ENCODE results near the gene CCDC33. TPM values are rescaled to one million over a fixed set of nuclear protein-coding genes. Genes with fewer than 3 reads are reported as not detected.

Gene CCDC33
- total and polyA plus RNA-seq, 2 donors (not counting 1 experiment from before 2014, with no cell fraction given) = not detected

GRCh38 chr15:74263466-74263865 is 27.3 kb downstream of the CCDC33 start:
- H3K4me1 ChIP-seq (ENCODE audit: control insufficient read depth in 2 of 2, insufficient read depth in 2 of 2, low read length in 2 of 2) = no peaks in the 10 kb centered on the region
- no peak for DNase-seq
- no peak for ATAC-seq (ENCODE audit: low read depth)
- no peak overlapping the region for H3K27ac ChIP-seq (ENCODE audit: low read length in 2 of 2)
- intact Hi-C loops (cut with micrococcal nuclease) = no loop called here
- Mint-ChIP-seq H3K27me3 (peaks cover 50% of the 10 kb centered on the region), H3K27ac (no peak overlapping the region), H3K9me3 (ENCODE audit: insufficient read depth) (no peaks in the 10 kb centered on the region), H3K4me3 (no peak overlapping the region), H3K4me1 (no peaks in the 10 kb centered on the region)
- ChIA-PET CTCF (no interaction called here), POLR2A (interaction anchor here (0.6 kb wide), 1 partner anchor 340 kb away, joined by 4 read pairs; no protein-coding TSS in a partner anchor)
- TF ChIP-seq EZH2 (IDR thresholded peaks at IDR 0.05; ENCODE audit: borderline replicate concordance, insufficient read depth, low read depth, low read length, poor library complexity, severe bottlenecking) = no peak
- TF ChIP-seq CTCF (IDR thresholded peaks at IDR 0.05) = no peak
- no peaks in the 10 kb centered on the region for H3K36me3 ChIP-seq (replicated peaks in 1 of 2; ENCODE audit: control extremely low read depth in 1 of 2, control insufficient read depth in 1 of 2, extremely low read depth in 1 of 2, insufficient read depth in 2 of 2, low read length in 1 of 2)
- H2AFZ ChIP-seq (ENCODE audit: insufficient read depth, low read depth, low read length, poor library complexity, severe bottlenecking) = no peak overlapping the region
- H3K9ac ChIP-seq (ENCODE audit: low read length) = no peak overlapping the region
- H3K4me3 ChIP-seq (ENCODE audit: control extremely low read depth in 1 of 5, extremely low read depth in 1 of 5, insufficient read depth in 1 of 5, low read depth in 2 of 5, low read length in 4 of 5) = no peak overlapping the region
- no peaks in the 10 kb centered on the region for H3K79me2 ChIP-seq (ENCODE audit: control insufficient read depth, insufficient read depth, low read length)
- WGBS (ENCODE audit: insufficient coverage) = 75% methylated on average over 5 of the region's 5 CpGs
- H4K20me1 ChIP-seq (ENCODE audit: control insufficient read depth, insufficient read depth, low read length, poor library complexity, severe bottlenecking) = no peaks in the 10 kb centered on the region
- peaks cover 0 to 2% (median 0%) of the 10 kb centered on the region in 3 donors for H3K9me3 ChIP-seq (ENCODE audit: control extremely low read depth in 1 of 3, control insufficient read depth in 2 of 3, insufficient read depth in 1 of 3, low read length in 2 of 3)
- H3K4me2 ChIP-seq (replicated peaks; ENCODE audit: low read depth, low read length, poor library complexity, severe bottlenecking) = no peak overlapping the region
- H3K27me3 ChIP-seq (replicated peaks in 1 of 4; ENCODE audit: control extremely low read depth in 1 of 4, control insufficient read depth in 3 of 4, insufficient read depth in 4 of 4, low read length in 3 of 4) = peaks cover 0 to 6% (median 0%) of the 10 kb centered on the region in 4 experiments

DNA sequence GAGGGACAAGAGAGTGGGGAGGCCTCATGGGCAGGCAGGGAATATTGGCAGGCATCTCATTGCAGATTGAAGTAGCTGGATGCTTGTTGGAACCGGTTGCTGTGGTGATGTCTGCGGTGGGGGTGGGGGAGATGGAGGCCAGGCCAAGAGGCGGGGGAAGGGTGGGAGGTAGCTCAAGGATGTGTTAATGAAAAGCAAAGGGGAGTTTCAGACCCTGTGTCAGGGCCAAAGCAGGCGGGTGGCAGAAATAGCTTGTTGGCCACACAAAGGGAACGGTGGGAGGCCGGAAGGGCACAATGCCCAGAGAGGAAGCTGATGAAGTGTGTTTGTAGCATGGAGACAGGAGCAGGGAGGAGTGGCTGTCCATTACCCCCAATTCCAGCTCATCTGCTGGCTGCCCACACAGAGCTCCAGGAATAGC is 28.0 kb downstream of the CCDC33 start:
- intact Hi-C loops (cut with micrococcal nuclease) = no loop called here
- Histone ChIP-seq H3K4me3 (ENCODE audit: control extremely low read depth in 1 of 5, extremely low read depth in 1 of 5, insufficient read depth in 1 of 5, low read depth in 2 of 5, low read length in 4 of 5) (no peak overlapping the region), H3K36me3 (replicated peaks in 1 of 2; ENCODE audit: control extremely low read depth in 1 of 2, control insufficient read depth in 1 of 2, extremely low read depth in 1 of 2, insufficient read depth in 2 of 2, low read length in 1 of 2) (no peaks in the 10 kb centered on the region), H3K9ac (ENCODE audit: low read length) (no peak overlapping the region), H3K4me1 (ENCODE audit: control insufficient read depth in 2 of 2, insufficient read depth in 2 of 2, low read length in 2 of 2) (no peaks in the 10 kb centered on the region), H3K27ac (ENCODE audit: low read length in 2 of 2) (no peak overlapping the region), H3K4me2 (replicated peaks; ENCODE audit: low read depth, low read length, poor library complexity, severe bottlenecking) (no peak overlapping the region), H2AFZ (ENCODE audit: insufficient read depth, low read depth, low read length, poor library complexity, severe bottlenecking) (no peak overlapping the region), H3K27me3 (replicated peaks in 1 of 4; ENCODE audit: control extremely low read depth in 1 of 4, control insufficient read depth in 3 of 4, insufficient read depth in 4 of 4, low read length in 3 of 4) (peaks cover 0 to 6% (median 0%) of the 10 kb centered on the region in 4 experiments), H4K20me1 (ENCODE audit: control insufficient read depth, insufficient read depth, low read length, poor library complexity, severe bottlenecking) (no peaks in the 10 kb centered on the region), H3K9me3 (ENCODE audit: control extremely low read depth in 1 of 3, control insufficient read depth in 2 of 3, insufficient read depth in 1 of 3, low read length in 2 of 3) (peaks cover 0 to 2% (median 0%) of the 10 kb centered on the region in 3 donors), H3K79me2 (ENCODE audit: control insufficient read depth, insufficient read depth, low read length) (no peaks in the 10 kb centered on the region)
- no peak overlapping the region for H3K4me3 Mint-ChIP-seq
- peaks cover 53% of the 10 kb centered on the region for H3K27me3 Mint-ChIP-seq
- no peaks in the 10 kb centered on the region for H3K9me3 Mint-ChIP-seq (ENCODE audit: insufficient read depth)
- POLR2A ChIA-PET = interaction anchor here (0.6 kb wide), 1 partner anchor 341 kb away, joined by 4 read pairs; no protein-coding TSS in a partner anchor
- no peak overlapping the region for H3K27ac Mint-ChIP-seq
- CTCF ChIA-PET = no interaction called here
- no peaks in the 10 kb centered on the region for H3K4me1 Mint-ChIP-seq
- DNase-seq = no peak
- ATAC-seq (ENCODE audit: low read depth) = no peak
- WGBS (ENCODE audit: insufficient coverage) = 55% methylated on average over 6 of the region's 6 CpGs
- no peak for TF ChIP-seq CTCF (IDR thresholded peaks at IDR 0.05)
- no peak for TF ChIP-seq EZH2 (IDR thresholded peaks at IDR 0.05; ENCODE audit: borderline replicate concordance, insufficient read depth, low read depth, low read length, poor library complexity, severe bottlenecking)
